ENCODE results near the gene SIMC1. TPM values are rescaled to one million over a fixed set of nuclear protein-coding genes. Genes with fewer than 3 reads are reported as not detected.

SIMC1 gene
- total RNA-seq, 4 donors from 2014 or later = 17.8 to 28.3 (median 22.0) TPM

GRCh38 chr5:176382721-176383120 is 144.5 kb downstream of the SIMC1 start:
- no peak for DNase-seq (ENCODE audit: extremely low spot score)

DNA sequence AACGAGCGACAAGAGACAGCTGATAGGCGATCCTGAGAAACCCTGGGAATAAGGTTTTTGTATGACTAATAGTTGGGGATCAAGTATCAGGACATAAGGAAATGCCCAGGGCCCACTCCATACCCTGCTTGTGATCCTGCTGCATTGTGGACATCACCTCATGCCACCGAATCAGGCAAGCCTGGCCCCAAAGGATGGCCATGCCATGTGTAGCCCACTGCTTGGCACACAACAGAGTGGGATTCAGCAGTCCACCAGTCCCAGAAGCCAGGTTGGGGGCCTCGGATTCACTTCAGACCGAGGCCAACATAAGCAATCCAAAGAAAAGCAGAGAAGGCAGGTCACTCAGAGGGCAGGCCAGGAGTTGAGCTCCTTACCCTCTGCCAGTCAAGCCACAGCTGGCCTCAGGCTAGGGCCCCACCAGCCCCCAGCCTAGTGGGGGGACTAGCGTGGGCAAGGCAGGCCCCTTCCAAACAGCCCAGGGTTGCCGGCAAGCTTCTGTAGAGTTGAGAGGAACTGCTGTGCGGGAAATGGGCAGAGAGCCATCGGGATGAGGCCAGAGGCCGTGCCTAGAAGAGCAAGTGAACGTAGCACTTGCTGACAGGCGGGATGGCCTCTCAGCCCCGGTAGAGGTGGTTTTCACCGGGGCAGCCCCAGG is 145.2 kb downstream of the SIMC1 start:
- Histone ChIP-seq H3K4me3 (no peak overlapping the region), H3K27me3 (no peaks in the 10 kb centered on the region), H3K36me3 (peaks cover 21 to 47% (median 45%) of the 10 kb centered on the region in 4 donors), H3K27ac (replicated peaks in 1 of 4) (no peak overlapping the region), H3K4me1 (peaks cover 28 to 44% (median 39%) of the 10 kb centered on the region in 4 donors), H3K9me3 (no peaks in the 10 kb centered on the region)
- DNase-seq (ENCODE audit: extremely low spot score) = no peak
- TF ChIP-seq POLR2AphosphoS5 (IDR thresholded peaks at IDR 0.05) = no peak
- TF ChIP-seq EP300 (IDR thresholded peaks at IDR 0.05) = no peak
- no peak for TF ChIP-seq POLR2A (IDR thresholded peaks at IDR 0.05; ENCODE audit: low read depth)
- TF ChIP-seq, protein P1, sequence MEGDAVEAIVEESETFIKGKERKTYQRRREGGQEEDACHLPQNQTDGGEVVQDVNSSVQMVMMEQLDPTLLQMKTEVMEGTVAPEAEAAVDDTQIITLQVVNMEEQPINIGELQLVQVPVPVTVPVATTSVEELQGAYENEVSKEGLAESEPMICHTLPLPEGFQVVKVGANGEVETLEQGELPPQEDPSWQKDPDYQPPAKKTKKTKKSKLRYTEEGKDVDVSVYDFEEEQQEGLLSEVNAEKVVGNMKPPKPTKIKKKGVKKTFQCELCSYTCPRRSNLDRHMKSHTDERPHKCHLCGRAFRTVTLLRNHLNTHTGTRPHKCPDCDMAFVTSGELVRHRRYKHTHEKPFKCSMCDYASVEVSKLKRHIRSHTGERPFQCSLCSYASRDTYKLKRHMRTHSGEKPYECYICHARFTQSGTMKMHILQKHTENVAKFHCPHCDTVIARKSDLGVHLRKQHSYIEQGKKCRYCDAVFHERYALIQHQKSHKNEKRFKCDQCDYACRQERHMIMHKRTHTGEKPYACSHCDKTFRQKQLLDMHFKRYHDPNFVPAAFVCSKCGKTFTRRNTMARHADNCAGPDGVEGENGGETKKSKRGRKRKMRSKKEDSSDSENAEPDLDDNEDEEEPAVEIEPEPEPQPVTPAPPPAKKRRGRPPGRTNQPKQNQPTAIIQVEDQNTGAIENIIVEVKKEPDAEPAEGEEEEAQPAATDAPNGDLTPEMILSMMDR (IDR thresholded peaks at IDR 0.05) = no peak
- intact Hi-C loops (cut with DNase I) = no loop called here
- 89% methylated on average over 15 of the region's 15 CpGs for WGBS

More at GRCh38 chr5:176382721-176383120, 144.5 kb downstream of the SIMC1 start:
- Histone ChIP-seq H3K4me3 (no peak overlapping the region), H3K9me3 (no peaks in the 10 kb centered on the region), H3K36me3 (peaks cover 21 to 47% (median 45%) of the 10 kb centered on the region in 4 donors), H3K27me3 (no peaks in the 10 kb centered on the region), H3K27ac (replicated peaks in 1 of 4) (peak overlapping the region in 3 of 4 donors; percentile 78 to 79 (median 79)), H3K4me1 (peaks cover 26 to 40% (median 35%) of the 10 kb centered on the region in 4 donors)
- intact Hi-C loops (cut with DNase I) = no loop called here
- WGBS = 75% methylated on average over 3 of the region's 3 CpGs
- TF ChIP-seq, protein P1 (IDR thresholded peaks at IDR 0.05) = no peak
- no peak for TF ChIP-seq EP300 (IDR thresholded peaks at IDR 0.05)

DNA sequence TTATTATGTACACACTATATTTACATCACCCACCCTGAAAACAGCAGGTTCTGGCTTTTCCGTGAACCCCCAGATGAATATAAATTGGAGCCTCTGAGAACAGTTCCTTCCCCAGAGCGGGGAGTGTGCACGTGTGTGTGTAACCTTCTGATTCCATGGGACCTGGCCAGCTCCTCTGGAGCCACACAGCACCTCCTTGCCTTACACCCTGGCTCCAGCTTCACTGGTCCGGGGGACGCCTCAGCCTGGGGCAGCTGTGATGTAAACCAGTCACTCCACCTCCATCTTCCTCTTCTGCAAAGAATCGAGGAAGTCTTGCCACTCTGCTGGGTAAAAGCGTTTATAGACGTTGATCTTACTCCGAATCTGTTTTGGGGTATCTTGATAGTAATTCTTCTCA is 145.7 kb downstream of the SIMC1 start:
- no peak for DNase-seq (ENCODE audit: extremely low spot score)
- Histone ChIP-seq H3K27me3 (no peaks in the 10 kb centered on the region), H3K4me3 (no peak overlapping the region), H3K9me3 (no peaks in the 10 kb centered on the region), H3K4me1 (peaks cover 28 to 44% (median 39%) of the 10 kb centered on the region in 4 donors), H3K36me3 (peaks cover 21 to 47% (median 45%) of the 10 kb centered on the region in 4 donors), H3K27ac (replicated peaks in 1 of 4) (no peak overlapping the region)
- TF ChIP-seq, protein P1 (IDR thresholded peaks at IDR 0.05) = no peak
- TF ChIP-seq POLR2A (IDR thresholded peaks at IDR 0.05; ENCODE audit: low read depth) = no peak
- no peak for TF ChIP-seq POLR2AphosphoS5 (IDR thresholded peaks at IDR 0.05)
- TF ChIP-seq EP300 (IDR thresholded peaks at IDR 0.05) = no peak
- intact Hi-C loops (cut with DNase I) = no loop called here
- WGBS = 88% methylated on average over 9 of the region's 9 CpGs

- TF ChIP-seq POLR2AphosphoS5 (IDR thresholded peaks at IDR 0.05) (no peak), EP300 (IDR thresholded peaks at IDR 0.05) (no peak), POLR2A (IDR thresholded peaks at IDR 0.05; ENCODE audit: low read depth) (no peak)
- TF ChIP-seq, protein P1 (IDR thresholded peaks at IDR 0.05) = no peak
- H3K36me3 ChIP-seq = peaks cover 21 to 47% (median 43%) of the 10 kb centered on the region in 4 donors
- H3K4me1 ChIP-seq = peaks cover 29 to 46% (median 41%) of the 10 kb centered on the region in 4 donors
- WGBS = 88% methylated on average over 8 of the region's 8 CpGs
- no peaks in the 10 kb centered on the region for H3K27me3 ChIP-seq
- no peaks in the 10 kb centered on the region for H3K9me3 ChIP-seq
- intact Hi-C loops (cut with DNase I) = no loop called here
- H3K27ac ChIP-seq (replicated peaks in 1 of 4) = no peak overlapping the region
- H3K4me3 ChIP-seq = no peak overlapping the region
- no peak for DNase-seq (ENCODE audit: extremely low spot score)
Observed at GRCh38 chr5:176384366-176384930, 146.2 kb downstream of the SIMC1 start.

All from esophagus muscularis mucosa (tissue), 4 donors.